BE2C (cell line): Measurements from ENCODE around the gene MCC.

ENCODE experiments used
- DNase-seq: peaks from one replicate; pipeline ENCODE4 v3.0.0-alpha.2; 2020
- H3K27me3 ChIP-seq: fragments of 250-450 bp; sonication (Bioruptor Pico); 2 replicates; pipeline ENCODE4 v1.5.1; 2020; ENCODE audit warnings: mild to moderate bottlenecking
- H3K36me3 ChIP-seq: fragments of 250-450 bp; sonication (Bioruptor Pico); 2 replicates; pipeline ENCODE4 v1.5.1; 2020; ENCODE audit warnings: mild to moderate bottlenecking
- H3K4me1 ChIP-seq: fragments of 250-450 bp; sonication (Bioruptor Pico); 2 replicates; pipeline ENCODE4 v1.5.1; 2020
- H3K4me3 ChIP-seq: 2 replicates; pipeline ENCODE4 v1.5.1; 2011; ENCODE audit warnings: low read depth, low read length
- H3K9me3 ChIP-seq: fragments of 250-450 bp; sonication (Bioruptor Pico); 2 replicates; pipeline ENCODE4 v1.5.1; 2020
- TF ChIP-seq, protein P1 (sequence below): IDR thresholded peaks from 2 replicates; pipeline ENCODE4 v1.5.1; 2012; ENCODE audit warnings: mild to moderate bottlenecking, low read depth, low read length

The MCC gene

DNA sequence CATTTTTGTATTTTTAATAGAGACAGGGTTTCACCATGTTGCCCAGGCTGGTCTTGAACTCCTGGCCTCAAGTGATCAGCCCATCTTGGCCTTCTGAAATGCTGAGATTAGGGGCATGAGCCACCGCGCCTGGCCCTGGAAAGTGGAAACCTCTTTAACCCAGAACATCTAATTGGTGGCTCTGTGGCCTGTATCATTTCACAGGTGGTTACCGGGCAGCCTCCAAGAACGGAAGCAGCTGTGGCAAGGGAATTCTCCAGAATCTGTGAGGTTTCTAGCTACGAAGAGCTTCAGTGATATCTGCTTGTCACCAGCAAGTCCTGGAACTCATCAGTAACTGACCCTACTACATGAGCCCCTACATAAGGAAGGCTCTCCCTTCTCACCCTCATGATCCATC is 316.7 kb downstream of the MCC start:
- H3K27me3 ChIP-seq: no peaks in the 10 kb centered on the region

DNA sequence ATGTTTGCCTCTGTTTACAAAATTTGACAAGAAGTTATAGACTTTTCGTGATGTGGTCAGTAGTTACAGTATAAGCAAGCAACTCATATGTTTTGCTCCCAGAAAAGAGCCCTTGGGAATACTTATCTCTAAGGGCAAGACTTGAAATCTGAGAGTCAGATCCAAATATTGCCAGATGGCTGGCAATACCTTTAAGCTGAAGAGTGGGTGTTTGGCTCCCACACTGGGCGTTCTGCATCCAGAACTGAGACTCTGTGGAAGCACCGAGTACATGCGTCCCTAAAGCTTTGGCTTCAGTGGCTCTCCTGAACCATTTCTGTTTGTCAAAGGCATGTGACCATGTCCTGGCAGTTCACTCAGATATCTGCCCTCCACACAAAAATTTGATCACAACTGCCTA is 317.5 kb downstream of the MCC start:
- DNase-seq: peak; percentile 34
- Histone ChIP-seq H3K4me3 (no peak overlapping the region), H3K4me1 (peaks cover 40% of the 10 kb centered on the region), H3K36me3 (peaks cover 8% of the 10 kb centered on the region), H3K9me3 (no peaks in the 10 kb centered on the region), H3K27me3 (no peaks in the 10 kb centered on the region)
- TF ChIP-seq, protein P1, sequence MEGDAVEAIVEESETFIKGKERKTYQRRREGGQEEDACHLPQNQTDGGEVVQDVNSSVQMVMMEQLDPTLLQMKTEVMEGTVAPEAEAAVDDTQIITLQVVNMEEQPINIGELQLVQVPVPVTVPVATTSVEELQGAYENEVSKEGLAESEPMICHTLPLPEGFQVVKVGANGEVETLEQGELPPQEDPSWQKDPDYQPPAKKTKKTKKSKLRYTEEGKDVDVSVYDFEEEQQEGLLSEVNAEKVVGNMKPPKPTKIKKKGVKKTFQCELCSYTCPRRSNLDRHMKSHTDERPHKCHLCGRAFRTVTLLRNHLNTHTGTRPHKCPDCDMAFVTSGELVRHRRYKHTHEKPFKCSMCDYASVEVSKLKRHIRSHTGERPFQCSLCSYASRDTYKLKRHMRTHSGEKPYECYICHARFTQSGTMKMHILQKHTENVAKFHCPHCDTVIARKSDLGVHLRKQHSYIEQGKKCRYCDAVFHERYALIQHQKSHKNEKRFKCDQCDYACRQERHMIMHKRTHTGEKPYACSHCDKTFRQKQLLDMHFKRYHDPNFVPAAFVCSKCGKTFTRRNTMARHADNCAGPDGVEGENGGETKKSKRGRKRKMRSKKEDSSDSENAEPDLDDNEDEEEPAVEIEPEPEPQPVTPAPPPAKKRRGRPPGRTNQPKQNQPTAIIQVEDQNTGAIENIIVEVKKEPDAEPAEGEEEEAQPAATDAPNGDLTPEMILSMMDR: no peak

More for the DNA sequence above, 316.7 kb downstream of the MCC start:
- no peaks in the 10 kb centered on the region for H3K9me3 ChIP-seq
- no peak for DNase-seq
- H3K4me1 ChIP-seq: peaks cover 48% of the 10 kb centered on the region
- H3K4me3 ChIP-seq: no peak overlapping the region
- H3K36me3 ChIP-seq: peaks cover 13% of the 10 kb centered on the region
- TF ChIP-seq, protein P1: no peak

DNA sequence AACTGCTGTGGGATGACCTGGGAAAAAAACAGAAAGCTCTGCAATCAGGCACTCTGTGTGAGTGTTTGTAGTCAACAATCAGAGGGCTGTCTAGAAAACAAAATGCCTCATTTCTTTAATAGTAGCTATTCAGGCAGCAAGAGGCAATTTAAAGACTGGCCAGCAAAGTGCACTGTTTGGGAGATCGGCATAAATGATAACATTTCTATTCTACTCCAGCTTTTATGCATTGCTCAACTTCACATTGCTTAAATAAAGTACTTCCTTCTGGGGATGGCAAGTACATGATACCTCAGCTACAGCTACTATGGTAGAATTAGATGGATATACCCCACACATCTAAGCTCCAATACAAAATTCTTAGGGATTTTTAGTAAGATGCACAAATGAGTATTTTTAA is 318.5 kb downstream of the MCC start:
- Histone ChIP-seq H3K36me3 (peaks cover 8% of the 10 kb centered on the region), H3K4me3 (no peak overlapping the region), H3K27me3 (no peaks in the 10 kb centered on the region), H3K9me3 (no peaks in the 10 kb centered on the region), H3K4me1 (peaks cover 37% of the 10 kb centered on the region)
- no peak for DNase-seq
- TF ChIP-seq, protein P1: no peak

DNA sequence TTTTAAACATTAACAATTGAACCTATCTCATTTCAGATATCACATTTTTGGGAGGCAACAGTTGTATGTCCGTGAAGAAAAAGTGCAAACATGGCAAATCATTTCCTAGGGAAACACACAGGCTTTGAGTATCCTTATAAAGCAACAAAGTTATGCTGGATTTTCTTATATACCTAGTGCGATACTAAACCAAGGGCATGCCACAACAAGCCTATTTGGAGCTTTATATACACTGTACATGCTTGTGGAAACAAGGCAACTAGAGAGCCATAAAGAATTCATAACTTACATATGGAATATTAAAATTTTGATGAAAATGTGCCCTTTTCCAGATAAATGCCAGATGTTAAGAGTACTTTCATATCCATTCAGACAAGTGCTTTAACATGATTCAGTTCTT is 320.3 kb downstream of the MCC start:
- TF ChIP-seq, protein P1: no peak
- Histone ChIP-seq H3K4me3 (no peak overlapping the region), H3K9me3 (no peaks in the 10 kb centered on the region), H3K27me3 (no peaks in the 10 kb centered on the region), H3K36me3 (peaks cover 4% of the 10 kb centered on the region), H3K4me1 (peaks cover 34% of the 10 kb centered on the region)
- DNase-seq: no peak

DNA sequence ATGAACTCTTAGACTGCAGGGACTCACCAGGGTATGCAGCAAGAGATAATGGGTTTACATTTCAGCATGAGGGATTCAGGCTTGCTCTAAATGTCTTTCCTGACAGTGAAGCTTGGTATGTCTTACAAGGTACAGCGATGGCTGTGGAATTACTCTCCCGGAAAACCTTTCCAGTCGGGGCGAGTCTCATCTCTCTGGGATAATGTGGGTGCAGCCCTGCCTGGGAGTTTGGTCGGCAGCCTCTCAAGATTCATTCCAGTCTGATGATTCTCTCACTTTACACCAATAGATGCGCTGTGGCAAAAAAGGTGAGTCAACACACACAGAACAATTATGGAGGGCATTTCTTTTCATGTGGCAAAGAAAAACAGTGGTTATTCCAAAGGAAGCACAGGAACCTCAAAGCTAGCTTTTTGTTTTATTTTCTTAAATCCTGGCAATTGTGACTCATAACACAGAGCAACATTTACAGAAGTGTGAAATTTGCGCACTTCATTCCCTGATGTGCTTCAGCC is 321.3 kb downstream of the MCC start:
- Histone ChIP-seq H3K36me3 (peaks cover 4% of the 10 kb centered on the region), H3K4me3 (no peak overlapping the region), H3K9me3 (no peaks in the 10 kb centered on the region), H3K4me1 (peaks cover 23% of the 10 kb centered on the region), H3K27me3 (no peaks in the 10 kb centered on the region)
- DNase-seq: no peak
- TF ChIP-seq, protein P1: no peak

DNA sequence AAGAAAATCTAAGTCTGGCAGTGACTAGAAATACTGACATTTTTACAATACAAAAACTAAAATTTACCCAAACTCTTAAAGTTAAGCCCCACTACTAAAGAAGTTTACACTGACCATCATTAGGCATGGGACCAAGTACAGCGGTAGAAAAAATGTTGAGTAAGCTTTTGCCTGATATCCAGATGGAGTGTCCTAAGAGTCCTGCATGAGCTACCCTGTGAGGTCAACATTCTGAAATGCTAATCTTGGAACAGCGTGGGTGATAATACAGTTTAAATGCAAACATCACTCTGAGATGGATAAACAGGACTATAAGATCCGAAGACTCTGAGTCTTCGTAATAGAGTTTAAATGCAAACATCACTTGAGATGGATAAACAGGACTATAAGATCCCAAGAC is 322.0 kb downstream of the MCC start:
- Histone ChIP-seq H3K9me3 (no peaks in the 10 kb centered on the region), H3K36me3 (peaks cover 4% of the 10 kb centered on the region; the same call in 1 of the 2 replicates), H3K27me3 (no peaks in the 10 kb centered on the region), H3K4me1 (peaks cover 17% of the 10 kb centered on the region), H3K4me3 (no peak overlapping the region)
- DNase-seq: no peak
- TF ChIP-seq, protein P1: no peak
